PC-9 (cell line): ENCODE results near the gene ADAM8.

ENCODE experiments used
- EZH2 ChIP-seq: fragments of 200-600 bp; sonication (generic); IDR thresholded peaks from 2 replicates; pipeline ENCODE4 v1.8.0; 2017; ENCODE audit warnings: antibody characterized with exemption, low read depth
- TF ChIP-seq, protein P1 (sequence below): fragments of 200-600 bp; sonication (generic); conservative IDR thresholded peaks from 2 replicates; pipeline ENCODE4 v1.6.1; 2017; ENCODE audit warnings: mixed run types, antibody characterized with exemption, mild to moderate bottlenecking, moderate library complexity

DNA sequence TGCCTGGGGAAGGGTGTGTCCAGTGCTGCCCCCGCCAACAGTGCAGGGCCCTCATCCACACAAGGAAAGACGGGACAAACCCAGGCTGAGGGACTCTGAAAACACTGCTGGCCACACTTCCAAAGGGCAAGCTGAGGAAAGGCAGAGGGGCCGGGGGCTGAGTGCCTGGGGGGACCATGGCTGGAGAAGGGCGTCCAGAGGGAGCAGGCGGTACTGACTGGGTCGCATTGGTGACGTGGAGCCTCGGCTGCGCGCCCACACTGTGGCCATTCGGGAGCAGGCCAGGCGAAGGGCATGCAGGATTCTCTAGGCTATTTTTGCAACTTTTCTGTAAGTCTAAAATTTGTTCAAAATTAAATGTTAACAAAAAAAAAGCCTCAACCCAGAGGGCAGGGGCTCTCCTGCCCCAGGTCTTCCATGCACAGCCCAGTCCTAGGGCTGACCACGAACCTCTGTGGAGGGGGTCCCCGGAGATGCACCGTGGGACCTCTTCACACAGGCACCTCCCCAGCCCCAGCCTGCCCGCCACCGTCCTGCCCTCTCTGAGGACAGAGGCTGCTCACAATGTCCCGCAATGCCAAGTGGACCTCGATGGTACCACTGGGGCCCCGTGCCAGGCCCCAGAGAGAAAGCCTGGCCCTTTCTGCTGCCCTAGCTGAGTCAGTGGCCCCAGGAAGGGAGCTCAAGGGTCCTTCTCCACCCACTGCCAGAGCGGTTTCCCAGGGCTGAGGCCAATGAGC is 10.4 kb downstream of the ADAM8 start:
- TF ChIP-seq, protein P1, sequence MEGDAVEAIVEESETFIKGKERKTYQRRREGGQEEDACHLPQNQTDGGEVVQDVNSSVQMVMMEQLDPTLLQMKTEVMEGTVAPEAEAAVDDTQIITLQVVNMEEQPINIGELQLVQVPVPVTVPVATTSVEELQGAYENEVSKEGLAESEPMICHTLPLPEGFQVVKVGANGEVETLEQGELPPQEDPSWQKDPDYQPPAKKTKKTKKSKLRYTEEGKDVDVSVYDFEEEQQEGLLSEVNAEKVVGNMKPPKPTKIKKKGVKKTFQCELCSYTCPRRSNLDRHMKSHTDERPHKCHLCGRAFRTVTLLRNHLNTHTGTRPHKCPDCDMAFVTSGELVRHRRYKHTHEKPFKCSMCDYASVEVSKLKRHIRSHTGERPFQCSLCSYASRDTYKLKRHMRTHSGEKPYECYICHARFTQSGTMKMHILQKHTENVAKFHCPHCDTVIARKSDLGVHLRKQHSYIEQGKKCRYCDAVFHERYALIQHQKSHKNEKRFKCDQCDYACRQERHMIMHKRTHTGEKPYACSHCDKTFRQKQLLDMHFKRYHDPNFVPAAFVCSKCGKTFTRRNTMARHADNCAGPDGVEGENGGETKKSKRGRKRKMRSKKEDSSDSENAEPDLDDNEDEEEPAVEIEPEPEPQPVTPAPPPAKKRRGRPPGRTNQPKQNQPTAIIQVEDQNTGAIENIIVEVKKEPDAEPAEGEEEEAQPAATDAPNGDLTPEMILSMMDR, result no peak
- no peak for TF ChIP-seq EZH2
